Measurements from ENCODE around the gene CABP2.

Gene CABP2

GRCh38 chr11:67504005-67504949 is 19.0 kb downstream of the CABP2 start:
- H3K4me3 ChIP-seq (ENCODE audit: control insufficient read depth, low read depth, low read length), result peak overlapping the region; percentile 64
- no peak for DNase-seq (ENCODE audit: low read depth)
- no peak for TF ChIP-seq CTCF (conservative IDR thresholded peaks at IDR 0.05; ENCODE audit: control insufficient read depth, insufficient read depth, low read depth, low read length)

GRCh38 chr11:67503119-67504004 is 19.9 kb downstream of the CABP2 start:
- TF ChIP-seq CTCF (conservative IDR thresholded peaks at IDR 0.05; ENCODE audit: control insufficient read depth, insufficient read depth, low read depth, low read length), result no peak
- DNase-seq (ENCODE audit: low read depth), result no peak
- H3K4me3 ChIP-seq (ENCODE audit: control insufficient read depth, low read depth, low read length), result peak overlapping the region; percentile 21

GRCh38 chr11:67502328-67502979 is 20.8 kb downstream of the CABP2 start:
- no peak for DNase-seq (ENCODE audit: low read depth)
- no peak for TF ChIP-seq CTCF (conservative IDR thresholded peaks at IDR 0.05; ENCODE audit: control insufficient read depth, insufficient read depth, low read depth, low read length)
- no peak overlapping the region for H3K4me3 ChIP-seq (ENCODE audit: control insufficient read depth, low read depth, low read length)

- H3K4me3 ChIP-seq (ENCODE audit: control insufficient read depth, low read depth, low read length), result no peak overlapping the region
- TF ChIP-seq CTCF (conservative IDR thresholded peaks at IDR 0.05; ENCODE audit: control insufficient read depth, insufficient read depth, low read depth, low read length), result no peak
- DNase-seq (ENCODE audit: low read depth), result no peak
These were observed 21.4 kb downstream of the CABP2 start for GRCh38 chr11:67501854-67502253.

- no peak for DNase-seq (ENCODE audit: low read depth)
- no peak overlapping the region for H3K4me3 ChIP-seq (ENCODE audit: control insufficient read depth, low read depth, low read length)
- no peak for TF ChIP-seq CTCF (conservative IDR thresholded peaks at IDR 0.05; ENCODE audit: control insufficient read depth, insufficient read depth, low read depth, low read length)
These were observed 22.2 kb downstream of the CABP2 start for GRCh38 chr11:67500831-67501715.
